ENCODE data around the gene CCDC85A. TPM values are rescaled to one million over a fixed set of nuclear protein-coding genes. Genes with fewer than 3 reads are reported as not detected.

CCDC85A gene
- total RNA-seq, 1 donor from 2014 or later: 0.70 TPM

DNA sequence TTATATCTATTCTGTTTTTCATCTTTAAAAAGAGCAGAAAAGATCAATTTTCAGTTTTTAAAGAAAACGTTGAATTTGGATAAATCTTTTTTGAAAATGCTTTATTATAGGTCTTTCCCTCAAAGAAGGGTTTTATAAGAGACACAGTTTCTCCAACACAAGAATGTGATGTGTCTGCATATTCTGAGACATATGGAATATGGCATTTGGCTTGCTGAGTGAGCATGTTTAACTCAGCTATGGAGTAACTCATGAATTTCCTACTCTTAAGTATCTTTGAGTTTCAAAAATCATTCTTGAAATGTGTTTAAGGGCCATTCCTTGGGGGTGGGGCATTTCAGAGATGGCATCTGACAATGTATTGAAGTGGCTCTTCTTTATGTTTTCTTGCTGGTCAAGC is 191.5 kb downstream of the CCDC85A start:
- DNase-seq (ENCODE audit: low spot score): no peak
- H3K4me1 Mint-ChIP-seq (ENCODE audit: low read depth): no peaks in the 10 kb centered on the region
- no peaks in the 10 kb centered on the region for H3K9me3 Mint-ChIP-seq (ENCODE audit: low read depth)
- peaks cover 2% of the 10 kb centered on the region for H3K27me3 Mint-ChIP-seq (ENCODE audit: low read depth)
- H3K27ac Mint-ChIP-seq (ENCODE audit: unreplicated experiment): no peak overlapping the region
- H3K4me3 Mint-ChIP-seq (ENCODE audit: unreplicated experiment): no peak overlapping the region
- H3K36me3 Mint-ChIP-seq (ENCODE audit: low read depth): no peaks in the 10 kb centered on the region
- TF ChIP-seq, protein P1, sequence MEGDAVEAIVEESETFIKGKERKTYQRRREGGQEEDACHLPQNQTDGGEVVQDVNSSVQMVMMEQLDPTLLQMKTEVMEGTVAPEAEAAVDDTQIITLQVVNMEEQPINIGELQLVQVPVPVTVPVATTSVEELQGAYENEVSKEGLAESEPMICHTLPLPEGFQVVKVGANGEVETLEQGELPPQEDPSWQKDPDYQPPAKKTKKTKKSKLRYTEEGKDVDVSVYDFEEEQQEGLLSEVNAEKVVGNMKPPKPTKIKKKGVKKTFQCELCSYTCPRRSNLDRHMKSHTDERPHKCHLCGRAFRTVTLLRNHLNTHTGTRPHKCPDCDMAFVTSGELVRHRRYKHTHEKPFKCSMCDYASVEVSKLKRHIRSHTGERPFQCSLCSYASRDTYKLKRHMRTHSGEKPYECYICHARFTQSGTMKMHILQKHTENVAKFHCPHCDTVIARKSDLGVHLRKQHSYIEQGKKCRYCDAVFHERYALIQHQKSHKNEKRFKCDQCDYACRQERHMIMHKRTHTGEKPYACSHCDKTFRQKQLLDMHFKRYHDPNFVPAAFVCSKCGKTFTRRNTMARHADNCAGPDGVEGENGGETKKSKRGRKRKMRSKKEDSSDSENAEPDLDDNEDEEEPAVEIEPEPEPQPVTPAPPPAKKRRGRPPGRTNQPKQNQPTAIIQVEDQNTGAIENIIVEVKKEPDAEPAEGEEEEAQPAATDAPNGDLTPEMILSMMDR (IDR thresholded peaks at IDR 0.05): no peak

DNA sequence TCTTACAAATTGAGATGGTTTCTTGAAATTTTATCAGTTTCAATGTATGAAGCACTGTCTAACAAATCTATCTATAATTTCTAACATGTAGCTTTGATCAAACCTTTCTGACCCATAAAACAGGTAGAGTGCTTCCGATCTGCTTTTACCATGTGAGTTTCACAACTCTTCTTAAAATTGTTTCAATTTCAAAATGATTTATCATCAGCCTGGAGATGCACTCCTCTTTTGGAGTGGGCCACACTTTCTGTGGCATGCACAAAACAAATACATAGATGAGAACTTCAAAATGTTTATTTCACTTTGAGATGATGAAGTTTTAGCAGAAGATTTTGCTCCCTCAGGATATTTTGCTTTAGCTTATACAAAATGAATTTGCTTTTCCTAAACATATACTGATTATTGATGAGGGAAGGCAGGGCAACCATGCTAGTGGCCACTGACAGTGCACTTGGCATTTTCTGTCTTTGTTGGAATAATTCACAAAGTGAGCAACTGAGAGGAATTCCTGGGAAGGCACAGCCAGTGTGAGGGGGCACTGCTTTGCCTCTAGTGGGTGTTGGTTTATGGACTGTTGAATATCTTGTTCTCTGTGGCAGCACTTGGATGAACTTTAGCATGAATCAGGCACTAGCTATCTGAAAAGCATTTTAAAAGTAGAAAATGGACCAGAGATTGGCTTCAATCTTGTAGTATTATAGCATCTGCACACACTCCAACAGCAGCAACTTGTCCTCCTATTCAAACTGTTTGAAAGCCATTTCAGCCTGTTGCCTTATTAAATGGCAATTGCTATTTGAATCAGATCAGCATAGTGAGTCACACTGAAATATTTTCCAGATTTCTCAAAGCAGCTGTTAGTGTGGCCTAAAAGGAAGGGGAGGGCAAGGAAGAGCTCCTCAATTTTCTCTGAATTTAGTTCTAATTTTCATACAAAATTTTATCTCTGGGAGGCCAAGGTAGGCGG is 193.2 kb downstream of the CCDC85A start:
- no peak overlapping the region for H3K27ac Mint-ChIP-seq (ENCODE audit: unreplicated experiment)
- TF ChIP-seq, protein P1 (IDR thresholded peaks at IDR 0.05): no peak
- H3K27me3 Mint-ChIP-seq (ENCODE audit: low read depth): peaks cover 4% of the 10 kb centered on the region
- H3K36me3 Mint-ChIP-seq (ENCODE audit: low read depth): no peaks in the 10 kb centered on the region
- no peak for DNase-seq (ENCODE audit: low spot score)
- no peak overlapping the region for H3K4me3 Mint-ChIP-seq (ENCODE audit: unreplicated experiment)
- H3K4me1 Mint-ChIP-seq (ENCODE audit: low read depth): peaks cover 4% of the 10 kb centered on the region
- no peaks in the 10 kb centered on the region for H3K9me3 Mint-ChIP-seq (ENCODE audit: low read depth)

DNA sequence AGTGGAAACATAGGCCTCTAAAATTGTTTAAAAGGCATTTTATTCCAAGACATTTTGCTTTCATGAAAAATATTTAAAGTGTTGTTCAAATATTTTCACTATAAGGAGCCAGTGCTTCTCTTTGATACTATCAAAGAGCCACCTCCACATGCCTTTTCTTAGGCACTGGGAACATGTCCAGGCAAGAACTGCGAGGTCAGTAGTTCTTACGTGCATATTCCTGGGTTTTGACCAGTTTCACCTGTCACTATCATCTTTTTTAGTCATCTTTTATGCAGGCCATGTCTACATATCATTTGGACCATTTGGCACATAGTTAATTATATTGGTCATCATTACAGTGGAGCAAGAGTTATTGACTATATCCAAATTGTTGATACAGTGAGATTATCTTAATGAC is 195.3 kb downstream of the CCDC85A start:
- TF ChIP-seq, protein P1 (IDR thresholded peaks at IDR 0.05): no peak
- no peak overlapping the region for H3K4me3 Mint-ChIP-seq (ENCODE audit: unreplicated experiment)
- H3K27me3 Mint-ChIP-seq (ENCODE audit: low read depth): peaks cover 5% of the 10 kb centered on the region
- H3K4me1 Mint-ChIP-seq (ENCODE audit: low read depth): peaks cover 4% of the 10 kb centered on the region
- H3K9me3 Mint-ChIP-seq (ENCODE audit: low read depth): no peaks in the 10 kb centered on the region
- no peak overlapping the region for H3K27ac Mint-ChIP-seq (ENCODE audit: unreplicated experiment)
- no peaks in the 10 kb centered on the region for H3K36me3 Mint-ChIP-seq (ENCODE audit: low read depth)
- no peak for DNase-seq (ENCODE audit: low spot score)

DNA sequence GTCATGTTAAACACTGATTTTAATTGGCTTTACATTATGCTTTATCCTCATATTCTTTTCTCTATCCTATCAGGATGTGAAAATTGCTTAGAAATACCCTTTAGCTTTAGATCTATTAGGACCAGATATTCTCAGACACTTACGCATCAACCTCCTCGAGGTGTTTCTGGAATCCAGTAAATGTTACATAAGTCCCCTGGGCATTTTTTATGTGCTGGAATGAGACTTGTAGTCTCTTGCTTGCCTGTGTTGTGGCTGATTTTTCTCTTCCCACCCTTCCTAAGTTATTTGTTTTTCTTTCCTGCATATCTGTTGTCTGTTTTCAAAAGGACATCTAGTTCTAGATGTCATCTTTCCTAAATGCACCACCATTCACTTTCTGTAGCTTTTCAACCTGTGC is 197.1 kb downstream of the CCDC85A start:
- no peaks in the 10 kb centered on the region for H3K36me3 Mint-ChIP-seq (ENCODE audit: low read depth)
- H3K9me3 Mint-ChIP-seq (ENCODE audit: low read depth): no peaks in the 10 kb centered on the region
- H3K27me3 Mint-ChIP-seq (ENCODE audit: low read depth): peaks cover 6% of the 10 kb centered on the region
- H3K4me1 Mint-ChIP-seq (ENCODE audit: low read depth): peaks cover 4% of the 10 kb centered on the region
- H3K4me3 Mint-ChIP-seq (ENCODE audit: unreplicated experiment): no peak overlapping the region
- TF ChIP-seq, protein P1 (IDR thresholded peaks at IDR 0.05): no peak
- DNase-seq (ENCODE audit: low spot score): no peak
- H3K27ac Mint-ChIP-seq (ENCODE audit: unreplicated experiment): no peak overlapping the region

DNA sequence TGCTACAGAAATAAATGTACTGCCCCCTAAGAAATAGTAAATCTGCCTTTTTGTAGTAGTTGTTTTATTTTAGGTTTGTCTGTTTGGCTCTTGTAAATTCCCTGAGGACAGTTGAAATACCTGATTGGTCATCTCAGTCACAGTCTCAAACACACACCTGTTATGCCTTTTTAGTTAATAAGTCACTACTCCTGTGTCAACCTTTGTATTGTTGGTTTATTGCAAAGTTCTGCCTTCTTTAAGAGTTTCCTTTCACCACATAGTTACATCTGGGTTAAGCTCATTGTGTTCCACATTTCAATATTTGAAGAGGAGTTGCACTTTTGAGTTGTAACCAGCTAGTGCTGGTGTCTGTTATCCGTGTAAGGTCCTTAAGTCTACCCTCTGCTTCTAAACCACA is 198.7 kb downstream of the CCDC85A start:
- H3K4me1 Mint-ChIP-seq (ENCODE audit: low read depth): peaks cover 4% of the 10 kb centered on the region
- TF ChIP-seq, protein P1 (IDR thresholded peaks at IDR 0.05): no peak
- no peaks in the 10 kb centered on the region for H3K9me3 Mint-ChIP-seq (ENCODE audit: low read depth)
- DNase-seq (ENCODE audit: low spot score): no peak
- no peaks in the 10 kb centered on the region for H3K36me3 Mint-ChIP-seq (ENCODE audit: low read depth)
- H3K4me3 Mint-ChIP-seq (ENCODE audit: unreplicated experiment): no peak overlapping the region
- H3K27me3 Mint-ChIP-seq (ENCODE audit: low read depth): peaks cover 6% of the 10 kb centered on the region
- H3K27ac Mint-ChIP-seq (ENCODE audit: unreplicated experiment): no peak overlapping the region

Data from chondrocyte (in vitro differentiated cells).